GM18870 (cell line): ENCODE measurements around the gene TTC39B.

Experiments used
- ATAC-seq: cut with Tn5 transposase; IDR thresholded peaks from one replicate; pipeline ENCODE4 v1.9.1; 2021; ENCODE audit warnings: moderate library complexity; ENCODE audit not compliant: unreplicated experiment

Gene TTC39B

DNA sequence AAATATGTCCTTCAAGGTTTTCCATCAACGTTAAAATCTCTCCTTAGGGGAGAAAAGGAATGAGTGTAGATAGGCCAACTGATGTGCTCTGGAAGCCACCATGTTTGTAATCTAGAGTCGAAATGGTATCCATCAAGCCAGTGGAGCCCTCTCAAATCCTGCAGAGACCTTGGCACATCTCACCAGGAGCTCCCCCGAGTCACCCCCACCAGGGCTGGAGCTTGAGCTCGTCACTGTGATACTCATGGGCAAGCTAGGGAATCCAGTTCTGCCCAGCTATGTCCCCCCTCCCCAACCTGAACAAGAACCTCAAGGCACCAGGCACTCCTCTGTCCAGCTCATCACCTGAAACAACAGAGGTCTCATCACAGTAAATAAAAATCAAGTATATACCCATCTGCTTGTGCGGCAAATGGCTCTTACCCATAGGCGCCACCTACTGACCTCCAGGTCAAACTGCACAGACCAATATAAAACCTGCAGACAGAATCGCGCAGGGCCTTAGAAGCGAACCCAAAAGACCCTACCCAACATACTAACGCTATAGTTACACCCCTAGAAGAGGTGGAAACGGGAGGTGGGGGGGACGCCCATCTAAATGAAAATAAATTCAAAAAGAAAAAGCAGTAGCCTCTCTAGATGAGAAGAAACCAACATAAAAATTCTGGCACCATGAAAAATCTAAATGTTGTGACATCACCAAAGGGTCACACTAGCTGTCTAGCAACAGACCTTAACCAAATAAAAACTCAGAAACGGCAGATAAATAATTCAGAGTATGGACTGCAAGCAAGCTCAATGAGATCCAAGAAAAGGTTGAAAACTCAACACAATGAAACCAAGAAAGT is 75.0 kb downstream of the TTC39B start:
- no peak for ATAC-seq

GRCh38 chr9:15229409-15229808 is 77.6 kb downstream of the TTC39B start:
- ATAC-seq: no peak

DNA sequence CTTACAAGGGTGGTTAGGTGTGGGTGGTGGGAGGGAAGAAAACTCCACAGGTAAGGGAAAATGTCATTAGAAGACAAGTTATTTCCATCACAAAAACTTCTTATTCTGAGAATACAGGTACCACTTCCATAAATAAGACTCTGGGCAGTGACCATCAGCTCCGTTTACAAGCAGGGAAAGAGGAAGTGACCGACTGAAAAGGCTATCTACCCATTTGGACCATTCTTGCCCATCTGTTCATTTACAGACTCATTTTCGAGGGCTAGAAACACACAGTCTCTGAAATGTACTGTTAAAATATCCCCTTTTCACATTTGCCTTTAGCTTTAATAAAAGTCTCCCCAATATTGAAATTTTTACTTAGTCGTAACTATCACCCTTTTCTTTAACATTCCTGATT is 79.5 kb downstream of the TTC39B start:
- ATAC-seq: no peak

- no peak for ATAC-seq
Measured at GRCh38 chr9:15225564-15226126, 81.4 kb downstream of the TTC39B start.

DNA sequence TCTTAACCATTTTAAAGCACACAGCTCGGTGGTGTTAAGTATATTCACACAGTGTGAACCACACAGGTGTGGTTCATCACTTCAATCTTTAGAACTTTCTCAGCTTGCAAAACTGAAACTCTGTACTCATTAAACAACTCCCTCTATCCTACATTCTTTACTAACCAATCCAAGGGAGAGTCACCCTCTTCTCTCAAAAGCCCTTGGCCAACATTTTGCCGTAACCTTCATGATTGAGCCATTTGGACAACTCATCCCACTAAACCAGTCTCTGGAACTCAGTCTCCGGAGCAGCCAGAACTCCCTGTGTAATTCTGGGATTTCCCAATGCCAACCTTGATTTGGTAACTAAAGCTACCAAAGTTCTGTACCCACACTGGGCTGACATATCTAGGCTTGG is 84.7 kb downstream of the TTC39B start:
- ATAC-seq: no peak

DNA sequence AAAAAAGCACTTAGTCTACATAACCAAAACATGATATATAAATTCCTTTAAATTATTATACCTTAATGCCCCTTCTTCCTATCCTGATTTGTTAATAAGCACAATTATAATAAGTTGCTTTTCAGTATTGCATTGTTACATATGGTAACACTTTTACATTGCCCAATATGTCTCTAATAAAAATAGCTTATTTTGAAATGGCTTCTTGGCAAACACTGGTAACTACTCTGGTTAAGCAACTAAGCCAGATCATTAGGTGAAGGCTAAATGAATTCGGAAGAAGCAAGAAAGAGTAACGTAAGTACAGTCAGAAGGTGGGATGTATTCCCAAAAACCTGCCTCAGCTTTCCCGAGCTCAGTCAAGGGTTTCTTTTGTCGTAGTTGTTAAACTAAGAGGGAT is 85.3 kb downstream of the TTC39B start:
- no peak for ATAC-seq

- no peak for ATAC-seq
Measured at GRCh38 chr9:15220658-15221318, 86.2 kb downstream of the TTC39B start.

GRCh38 chr9:15219546-15219945 is 87.5 kb downstream of the TTC39B start:
- ATAC-seq: no peak

DNA sequence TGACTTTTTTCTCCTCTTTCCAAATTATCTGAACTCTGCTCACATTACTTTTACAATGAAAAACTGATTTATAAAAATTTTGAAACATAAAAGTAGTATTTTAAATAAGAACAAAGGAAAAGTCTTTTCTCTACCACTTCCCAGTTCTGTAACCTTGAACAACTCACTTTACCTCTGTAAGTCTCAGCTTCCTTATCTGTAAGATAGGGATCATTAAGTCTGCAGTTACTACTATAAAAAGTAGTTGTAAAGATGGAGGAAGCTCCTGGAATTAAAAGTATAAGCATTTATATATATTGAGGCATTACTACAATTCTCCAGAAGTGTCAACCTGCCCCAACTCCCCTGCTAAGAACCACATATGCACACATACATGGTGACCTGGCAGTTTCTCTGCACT is 88.0 kb downstream of the TTC39B start:
- ATAC-seq: no peak

DNA sequence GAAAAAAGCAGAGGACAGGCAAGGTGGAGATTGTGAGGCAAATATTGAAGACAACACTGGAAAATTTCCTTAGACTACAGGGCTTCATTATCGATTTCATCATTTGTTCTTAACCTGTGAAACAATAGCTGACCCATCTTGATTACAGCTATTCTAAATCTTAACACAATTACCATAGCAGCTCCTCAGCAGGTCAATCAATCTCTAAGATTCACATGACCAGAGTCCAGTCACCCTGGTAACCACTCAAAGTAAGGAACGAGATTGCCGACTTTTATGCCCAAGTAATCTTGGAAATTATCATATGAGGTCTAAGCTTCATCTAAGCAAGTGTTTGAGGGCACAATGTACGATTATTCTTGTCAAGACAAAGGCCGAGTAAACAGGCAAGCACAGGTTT is 93.8 kb downstream of the TTC39B start:
- no peak for ATAC-seq

DNA sequence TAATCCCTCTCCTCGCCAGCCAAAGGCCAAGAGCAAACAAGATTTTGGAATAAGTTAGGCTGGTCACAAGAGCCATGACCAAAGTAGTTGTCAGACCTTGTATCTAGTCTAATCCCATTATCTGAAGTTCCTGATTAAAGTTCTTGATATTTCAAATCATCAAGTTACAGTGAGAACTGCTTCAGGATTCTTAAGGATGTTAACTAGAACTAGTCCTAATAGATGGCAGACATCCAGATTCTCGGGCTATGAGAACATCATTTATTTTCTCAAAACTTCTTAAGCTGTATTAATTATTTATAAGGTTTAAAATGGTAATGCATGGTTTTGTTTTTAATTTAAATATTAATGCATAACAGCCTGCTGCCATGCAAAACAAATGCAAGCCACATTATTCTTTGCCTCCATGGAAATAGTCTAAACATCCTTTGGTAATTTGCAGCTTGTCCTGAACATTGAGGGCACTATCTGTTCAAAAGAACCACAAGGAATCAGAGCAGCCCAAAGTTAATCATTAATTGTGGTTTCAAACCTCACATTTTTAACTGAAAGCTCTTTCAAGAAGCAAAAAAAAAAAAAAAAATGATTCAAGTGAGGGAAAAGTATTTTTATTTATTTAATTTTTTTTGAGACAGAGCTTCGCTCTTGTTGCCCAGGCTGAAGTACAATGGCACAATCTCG is 95.1 kb downstream of the TTC39B start:
- ATAC-seq: no peak

DNA sequence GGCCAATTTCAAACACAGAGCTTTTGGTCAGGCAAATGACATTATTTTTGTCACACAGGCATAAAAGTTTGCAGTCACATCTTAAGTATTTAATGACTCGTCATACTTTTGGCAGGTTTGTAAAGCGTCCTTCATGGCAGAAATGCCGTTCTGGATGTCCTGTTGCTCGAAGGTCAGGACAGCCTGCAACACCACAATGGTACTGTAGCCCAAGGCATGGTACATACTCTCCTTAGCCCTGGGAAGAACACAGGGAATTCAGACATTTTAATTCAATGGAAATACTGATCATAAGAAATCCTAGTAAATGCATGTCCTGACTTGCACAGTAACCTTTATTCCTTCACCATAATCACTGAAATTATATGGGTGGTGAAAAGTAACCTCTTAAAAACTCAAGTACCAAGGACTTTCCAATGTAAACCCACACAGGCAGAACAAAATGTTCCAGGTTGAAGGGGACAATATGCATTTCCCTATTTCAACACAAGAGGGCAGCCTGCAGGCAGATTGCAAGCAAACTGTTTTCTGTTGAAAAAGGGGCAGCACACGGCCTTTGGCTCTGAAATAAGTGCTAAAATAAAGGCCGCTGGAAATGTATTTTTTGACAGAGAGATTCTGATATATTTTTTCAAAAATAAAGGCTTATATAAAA is 95.7 kb downstream of the TTC39B start:
- peak; percentile 73 for ATAC-seq

GRCh38 chr9:15206903-15207696 is 99.9 kb downstream of the TTC39B start:
- ATAC-seq: no peak

DNA sequence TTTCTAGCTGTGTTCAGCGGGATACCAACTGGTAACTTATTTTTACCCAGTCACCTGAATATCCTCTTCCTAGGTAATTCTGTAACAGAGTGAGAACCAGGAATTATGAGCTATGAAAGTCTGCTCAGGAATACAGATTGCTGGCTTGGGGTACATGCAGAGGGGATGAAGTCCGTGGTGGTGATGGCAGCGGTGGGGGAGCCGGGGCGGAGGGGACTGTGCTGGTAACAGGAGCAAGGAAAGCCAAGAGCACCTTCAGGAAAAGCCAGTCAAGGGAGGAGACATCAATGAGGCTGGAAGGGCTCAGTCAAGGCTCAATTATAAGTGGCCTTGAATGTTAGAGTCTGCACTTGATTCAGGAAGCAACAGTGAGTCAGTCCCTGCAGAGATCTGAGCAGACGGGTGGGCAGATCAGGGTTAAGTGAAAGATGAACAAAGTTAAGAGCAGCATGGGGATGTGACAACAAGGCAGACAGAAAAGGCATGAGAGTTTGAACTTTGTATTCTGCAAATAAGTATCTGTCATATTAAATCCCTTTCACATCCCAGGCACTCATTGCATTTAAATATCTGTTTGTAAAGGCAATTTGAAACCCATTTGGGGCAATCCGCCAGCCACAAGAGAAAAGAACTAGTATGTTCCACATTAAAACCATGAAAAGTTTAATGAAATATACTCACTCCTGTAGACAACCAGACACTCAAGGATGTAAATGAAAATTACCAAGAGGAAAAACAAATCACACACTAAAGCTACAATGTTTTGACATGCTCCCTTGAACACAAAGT is 101.2 kb downstream of the TTC39B start:
- ATAC-seq: no peak

GRCh38 chr9:15203581-15203980 is 103.4 kb downstream of the TTC39B start:
- ATAC-seq: no peak

DNA sequence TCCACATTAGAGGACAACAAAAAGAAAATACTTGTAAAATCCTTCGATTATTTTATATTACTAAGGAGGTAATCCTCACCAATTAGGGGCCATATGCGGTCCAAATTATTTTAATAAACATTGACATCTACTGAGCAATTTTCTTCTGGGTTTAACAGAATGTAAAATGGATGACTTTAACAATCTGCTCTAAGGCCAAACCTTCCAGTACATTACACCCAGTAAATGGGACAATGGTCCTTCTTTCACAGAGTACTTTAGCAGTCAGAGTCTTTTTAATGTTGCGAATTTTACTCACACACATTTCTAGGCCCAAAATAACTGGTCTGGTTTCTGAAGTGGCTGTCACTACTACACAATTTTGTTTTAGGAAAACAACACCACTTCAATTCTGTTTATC is 106.9 kb downstream of the TTC39B start:
- no peak for ATAC-seq

GRCh38 chr9:15192856-15193255 is 114.2 kb downstream of the TTC39B start:
- no peak for ATAC-seq

DNA sequence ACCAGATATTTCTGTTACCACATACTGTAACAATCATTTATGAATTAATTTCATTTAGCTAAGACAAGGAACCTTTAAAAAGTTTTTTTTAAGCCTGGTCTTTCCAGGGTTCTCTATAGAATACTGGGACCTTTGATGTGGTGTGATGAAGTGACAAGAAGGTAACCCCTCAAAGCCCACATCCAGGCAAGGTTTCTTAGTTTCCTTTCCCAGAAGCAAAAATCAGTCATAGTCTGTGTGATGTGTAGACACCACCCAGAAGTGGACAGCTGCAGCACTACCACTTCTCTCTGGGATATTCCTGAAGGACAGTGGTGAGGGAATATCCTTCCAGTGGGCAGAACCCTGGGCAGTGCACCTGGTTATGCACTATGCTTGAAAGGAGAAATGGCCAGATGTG is 115.6 kb downstream of the TTC39B start:
- peak; percentile 84 for ATAC-seq

- no peak for ATAC-seq
Measured at GRCh38 chr9:15189481-15189880, 117.5 kb downstream of the TTC39B start.

DNA sequence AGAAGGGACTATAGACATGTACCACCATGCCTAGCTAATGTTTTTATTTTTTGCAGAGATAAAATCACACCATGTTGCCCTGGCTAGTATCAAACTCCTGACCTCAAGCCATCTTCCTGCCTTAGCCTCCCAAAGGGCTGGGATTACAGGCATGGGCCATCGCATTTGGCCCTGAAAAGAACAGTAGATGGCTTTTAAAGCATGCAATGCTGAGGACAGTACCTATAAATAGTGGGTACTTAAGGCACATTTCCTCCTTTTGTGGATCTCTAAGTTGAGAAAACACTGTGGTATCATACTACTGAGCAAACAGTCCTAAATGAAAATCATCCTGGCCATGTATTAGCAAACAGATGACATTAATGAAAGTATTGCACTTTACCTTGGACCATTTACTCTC is 119.4 kb downstream of the TTC39B start:
- ATAC-seq: no peak
